Tracheal epithelial cell (primary cell): Measurements from ENCODE around the gene ASB9. TPM values are rescaled to one million over a fixed set of nuclear protein-coding genes. Genes with fewer than 3 reads are reported as not detected.

Experiments
- total RNA-seq: library from RNA; depleted of rRNA; stranded (reverse); fragments of >200 nt; gene quantifications from 2 replicates; pipeline ENCODE4 v1.2.1, GENCODE V29; 2014

ASB9 gene
- 0.64 and 1.2 TPM in 2 replicates for total RNA-seq

GRCh38 chrX:15269618-15270521 is at the start of gene ASB9:
TSS of gene ASB9 (minus strand) at chrX:15270083. CDS start at chrX:15269874, 209 bp downstream.

GRCh38 chrX:15315509-15315908 is 45.6 kb upstream of the ASB9 start, which contains the start of gene ASB11:
TSS of gene ASB11 (minus strand) at chrX:15315640. CDS start at chrX:15315605, 35 bp downstream.

Other genes starting within 250 kb of the ASB9 start
- gene ASB11, start 45.6 kb upstream of the ASB9 start, total RNA-seq = not detected in 2 replicates
- gene PIGA, start 65.4 kb upstream of the ASB9 start, total RNA-seq = 20.0 and 27.7 TPM in 2 replicates
- 0.85 TPM in 1 of 2 replicates, not detected in the other for gene VEGFD, start 114.3 kb upstream of the ASB9 start, total RNA-seq
- 28.2 and 61.8 TPM in 2 replicates for gene PIR, start 223.2 kb upstream of the ASB9 start, total RNA-seq
- under 0.01 and 0.64 TPM in 2 replicates for gene BMX, start 230.7 kb upstream of the ASB9 start, total RNA-seq